Posterior cingulate gyrus (tissue), 11 donors: ENCODE measurements around the gene KCNJ6.

Source experiments
- DNase-seq, 10 donors: peaks; one replicate each; pipeline versions ENCODE4 v3.0.0 to v3.0.0-alpha.2; 2020 to 2021; ENCODE audit warnings: mixed read lengths in 3 of 10
- intact Hi-C: fragments of 100-400 bp; cut with DNase I; formaldehyde crosslinking; loops from one replicate; pipeline ENCODE4 v1.15.1; 2023

The KCNJ6 gene

DNA sequence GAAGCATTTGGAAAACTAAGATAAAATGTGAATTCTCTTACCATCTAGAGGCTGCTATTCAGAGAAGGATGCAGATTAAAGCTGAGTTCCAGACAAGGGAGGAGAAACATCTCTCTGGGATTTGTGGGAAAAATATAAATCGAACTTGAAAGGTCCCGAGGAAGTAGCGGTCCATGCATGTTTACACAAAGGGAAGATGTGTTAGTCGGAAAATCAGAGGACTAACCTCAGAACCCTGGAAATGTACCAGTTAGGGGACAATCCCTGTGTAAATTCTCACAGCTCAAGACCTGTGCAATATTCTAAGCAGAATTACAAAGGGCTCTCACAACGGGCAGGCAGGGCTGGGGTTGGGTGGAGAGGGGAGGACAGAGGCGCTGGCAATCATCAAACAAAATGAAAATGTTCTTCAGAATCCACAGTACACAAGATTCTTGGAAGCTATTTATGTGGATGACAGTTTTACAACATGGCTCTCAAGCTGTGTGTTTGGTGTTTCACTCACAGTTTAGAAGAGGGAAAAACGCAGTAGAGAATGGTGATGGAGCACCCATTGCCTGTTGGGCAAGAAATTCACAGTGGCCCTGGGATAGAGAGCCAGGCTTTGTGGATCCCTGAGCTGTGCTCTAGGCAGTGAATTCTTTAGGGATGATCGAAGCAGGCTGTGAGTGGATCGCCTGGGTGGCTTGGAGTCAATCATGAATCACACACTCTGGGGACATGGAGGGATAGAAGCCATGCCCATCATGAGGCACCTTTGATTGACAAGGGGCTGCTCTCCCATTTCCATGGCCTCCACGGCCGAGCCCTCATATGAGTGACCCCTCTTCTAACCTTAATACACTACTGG is 47.6 kb downstream of the KCNJ6 start:
- DNase-seq: no peak
- intact Hi-C loops: no loop called here

DNA sequence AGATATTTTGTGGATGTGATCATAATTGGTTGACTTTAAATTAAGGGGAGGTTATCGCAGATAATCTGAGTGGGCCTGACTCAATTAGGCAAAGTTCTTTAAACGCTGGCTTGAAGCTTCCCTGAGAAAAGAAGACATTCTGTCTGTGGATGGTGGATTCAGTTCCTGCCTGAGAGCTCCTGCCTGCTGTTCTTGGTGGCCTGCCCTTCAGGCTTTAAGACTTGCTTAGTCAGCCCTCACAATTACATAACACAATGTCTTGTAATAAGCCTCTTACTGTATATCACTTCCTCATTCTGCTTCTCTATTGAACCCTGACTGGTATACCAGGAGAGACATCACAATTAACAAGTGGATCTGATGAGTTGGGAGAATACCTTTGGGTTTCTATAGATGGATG is 50.2 kb downstream of the KCNJ6 start:
- no peak for DNase-seq
- intact Hi-C loops: no loop called here

DNA sequence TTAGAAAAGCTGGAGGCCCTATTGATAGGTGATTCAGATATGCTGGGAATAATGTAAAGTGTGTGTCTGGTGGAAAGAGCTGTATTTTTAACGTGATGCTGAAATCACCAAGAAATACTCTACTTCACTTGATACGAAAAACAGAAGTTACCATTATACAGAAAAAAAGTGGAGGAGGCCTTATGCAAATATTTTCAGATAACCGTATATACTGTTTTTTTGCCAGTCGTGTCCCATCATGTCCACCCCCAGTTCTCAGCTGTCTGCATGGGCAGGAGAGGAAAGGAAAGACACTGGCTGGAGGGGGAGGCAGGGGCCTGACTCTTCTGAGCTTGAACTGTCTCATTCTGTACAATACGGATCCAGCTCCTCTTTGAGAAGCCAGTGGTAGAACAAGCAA is 51.1 kb downstream of the KCNJ6 start:
- intact Hi-C loops: no loop called here
- DNase-seq: no peak

DNA sequence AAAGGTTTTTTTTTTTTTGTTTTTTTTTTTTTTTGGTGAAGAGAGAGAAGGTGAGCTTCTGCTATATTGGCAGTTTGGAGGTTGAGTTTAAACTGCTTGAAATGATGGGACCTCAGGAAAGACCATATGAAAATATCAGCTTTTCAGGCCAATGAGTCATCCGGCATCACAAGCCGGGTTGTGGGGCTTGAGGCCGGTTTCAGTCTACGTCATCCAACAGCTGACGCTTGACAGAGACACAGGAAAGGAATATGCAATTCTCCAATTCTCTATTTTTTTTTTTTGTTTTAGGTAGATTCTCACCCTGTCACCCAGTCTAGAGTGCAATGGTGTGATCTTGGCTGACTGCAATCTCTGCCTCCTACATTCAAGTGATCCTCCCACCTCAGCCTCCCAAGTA is 52.4 kb downstream of the KCNJ6 start:
- no peak for DNase-seq
- intact Hi-C loops: no loop called here

DNA sequence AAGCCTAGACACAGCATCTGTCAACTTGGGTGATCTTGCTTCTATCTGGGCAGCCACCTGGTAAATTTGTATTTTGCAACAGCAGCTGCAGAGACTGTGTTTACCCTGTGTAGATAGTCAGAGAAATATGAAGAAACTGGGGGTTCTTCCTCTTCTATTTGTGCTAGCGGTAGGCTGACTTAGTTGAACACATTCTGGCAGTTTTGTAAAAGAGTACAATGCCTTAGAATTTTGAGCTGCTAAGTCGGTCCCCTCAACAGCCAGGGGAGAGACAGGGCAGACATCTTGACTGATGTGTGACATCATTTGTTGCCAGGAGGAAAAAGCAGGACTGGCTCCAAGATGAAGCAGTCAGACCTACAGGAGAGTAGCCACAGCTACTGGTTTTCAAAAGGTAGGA is 53.7 kb downstream of the KCNJ6 start:
- intact Hi-C loops: no loop called here
- no peak for DNase-seq

DNA sequence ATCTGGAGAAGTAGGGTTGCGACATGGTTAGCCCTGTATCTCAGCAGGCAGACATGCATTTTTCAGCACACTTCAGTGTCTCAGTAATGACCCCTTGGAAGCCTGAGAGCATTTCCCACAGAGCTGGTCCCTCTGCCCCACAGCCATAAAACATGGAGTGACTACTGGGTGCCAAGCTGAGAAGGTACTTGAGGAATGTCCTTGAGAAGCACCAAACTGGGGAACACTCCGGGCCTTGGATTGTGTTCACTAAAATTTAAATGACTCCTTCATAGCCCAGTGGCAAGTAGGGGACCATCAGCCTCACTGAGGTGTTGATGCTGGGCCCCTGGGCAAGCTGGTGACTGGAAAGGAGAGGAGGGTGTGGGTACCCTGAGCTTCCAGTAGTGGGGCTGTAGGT is 54.7 kb downstream of the KCNJ6 start:
- intact Hi-C loops: no loop called here
- DNase-seq: no peak

DNA sequence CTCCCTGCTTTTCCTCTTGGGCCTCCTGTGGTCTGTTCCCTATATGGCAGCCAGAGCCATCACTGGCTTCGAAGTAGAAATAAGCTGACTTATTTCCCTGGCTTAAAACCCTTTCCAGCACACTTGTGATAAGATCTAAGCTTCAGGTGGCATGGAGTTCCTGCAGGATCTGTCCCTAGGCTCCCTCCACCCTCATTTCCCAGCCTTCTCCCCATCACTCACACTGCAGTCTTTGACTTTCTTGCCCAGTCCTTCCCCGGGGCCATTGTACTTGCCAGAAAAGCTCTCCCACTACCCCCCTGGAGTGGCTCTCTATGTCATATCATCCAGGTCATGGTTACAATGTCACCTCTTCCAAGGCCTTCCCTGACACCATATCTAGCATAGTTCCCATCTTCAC is 55.8 kb downstream of the KCNJ6 start:
- DNase-seq: no peak
- intact Hi-C loops: no loop called here

DNA sequence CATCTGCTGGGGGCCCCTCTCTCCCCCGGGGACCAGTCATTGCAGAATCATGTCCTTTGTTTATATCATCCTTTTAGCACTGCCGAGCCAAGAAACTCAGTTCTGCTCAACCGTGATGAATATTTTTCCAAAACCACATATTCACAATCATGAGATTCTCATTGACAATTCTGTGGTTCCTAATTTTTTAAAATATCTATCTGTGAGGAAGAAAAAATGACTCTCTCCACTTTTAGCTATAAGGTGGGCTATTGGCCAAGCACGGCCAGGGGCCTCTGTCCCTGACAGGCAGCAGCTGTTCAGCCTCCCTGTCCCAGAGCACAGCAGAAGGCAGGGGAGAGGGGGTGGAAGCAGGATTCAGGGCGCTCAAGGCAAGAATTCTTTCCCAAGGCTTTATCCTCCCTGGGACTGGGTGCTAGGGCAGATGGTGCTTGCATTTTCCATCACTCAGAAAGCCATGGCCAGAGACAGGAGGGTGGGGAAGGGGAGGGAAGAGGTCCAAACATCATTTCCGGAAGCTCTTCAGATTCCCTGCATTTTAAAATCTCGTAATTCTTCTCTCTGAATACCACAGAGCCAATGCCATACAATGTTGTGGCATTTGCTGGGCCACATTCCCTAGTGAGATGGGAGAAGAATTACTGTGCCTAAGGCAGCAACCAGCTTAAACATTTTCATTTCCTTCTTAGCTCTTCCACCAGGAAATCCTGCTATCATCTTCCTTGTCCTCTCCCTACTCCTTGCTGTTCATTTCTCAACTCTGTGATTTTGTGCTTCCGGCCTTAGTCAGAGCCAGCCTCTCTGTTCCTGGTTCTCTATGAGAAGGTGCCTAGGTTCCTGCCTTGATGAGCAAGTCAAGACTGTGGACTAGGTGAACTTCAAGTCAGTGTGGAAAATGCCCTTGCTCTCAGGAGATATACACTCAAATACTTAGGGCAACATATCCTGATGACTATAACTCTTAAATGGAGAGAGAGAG is 60.3 kb downstream of the KCNJ6 start:
- peak in 1 of 10 donors; percentile 74 for DNase-seq
- intact Hi-C loops: no loop called here

DNA sequence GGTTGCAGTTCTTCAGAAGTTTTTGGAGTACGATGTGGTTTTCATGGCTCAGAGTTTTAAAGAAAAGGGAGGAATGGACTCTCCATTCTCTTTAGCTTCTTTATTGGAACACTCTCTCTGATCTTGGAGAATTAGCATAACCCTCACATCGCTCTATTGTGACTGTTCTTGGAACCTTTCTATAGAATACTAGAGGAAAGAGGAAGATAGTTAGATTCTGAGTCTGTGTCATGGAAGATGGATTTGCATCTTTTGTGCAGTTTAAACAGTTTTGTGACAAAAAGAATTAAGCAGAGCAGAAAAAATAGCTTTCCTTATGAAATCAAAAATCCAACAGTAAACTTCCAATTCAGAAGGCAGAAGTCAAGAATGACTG is 61.0 kb downstream of the KCNJ6 start:
- DNase-seq: no peak
- intact Hi-C loops: no loop called here

DNA sequence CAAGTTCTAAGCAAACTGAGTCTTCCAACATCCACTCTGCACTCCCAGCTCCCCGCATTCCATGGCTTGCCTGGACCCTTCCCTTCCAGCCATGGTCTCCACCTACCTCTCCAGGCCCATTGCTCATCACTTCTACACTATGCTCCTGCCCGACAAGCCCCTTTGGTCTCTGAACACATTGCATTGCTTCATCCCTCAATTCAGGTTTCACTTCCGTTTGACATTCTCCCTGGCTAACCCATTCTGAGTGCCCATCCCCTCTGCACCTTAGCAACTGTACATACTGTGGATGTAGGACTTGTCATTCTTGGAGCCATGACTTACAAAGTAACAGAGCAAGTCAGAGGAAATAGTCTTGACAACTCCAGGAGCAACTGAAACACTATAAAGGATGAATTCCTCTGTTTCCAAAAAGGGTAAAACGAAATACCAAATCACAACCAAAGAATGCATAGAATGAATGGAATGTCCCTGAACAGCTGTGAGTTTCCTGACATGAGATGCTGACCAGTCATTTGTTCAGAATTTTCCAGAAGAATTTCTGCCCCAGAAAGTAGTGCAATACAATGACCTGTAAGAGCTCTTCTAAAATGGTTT is 66.7 kb downstream of the KCNJ6 start:
- intact Hi-C loops: no loop called here
- no peak for DNase-seq

DNA sequence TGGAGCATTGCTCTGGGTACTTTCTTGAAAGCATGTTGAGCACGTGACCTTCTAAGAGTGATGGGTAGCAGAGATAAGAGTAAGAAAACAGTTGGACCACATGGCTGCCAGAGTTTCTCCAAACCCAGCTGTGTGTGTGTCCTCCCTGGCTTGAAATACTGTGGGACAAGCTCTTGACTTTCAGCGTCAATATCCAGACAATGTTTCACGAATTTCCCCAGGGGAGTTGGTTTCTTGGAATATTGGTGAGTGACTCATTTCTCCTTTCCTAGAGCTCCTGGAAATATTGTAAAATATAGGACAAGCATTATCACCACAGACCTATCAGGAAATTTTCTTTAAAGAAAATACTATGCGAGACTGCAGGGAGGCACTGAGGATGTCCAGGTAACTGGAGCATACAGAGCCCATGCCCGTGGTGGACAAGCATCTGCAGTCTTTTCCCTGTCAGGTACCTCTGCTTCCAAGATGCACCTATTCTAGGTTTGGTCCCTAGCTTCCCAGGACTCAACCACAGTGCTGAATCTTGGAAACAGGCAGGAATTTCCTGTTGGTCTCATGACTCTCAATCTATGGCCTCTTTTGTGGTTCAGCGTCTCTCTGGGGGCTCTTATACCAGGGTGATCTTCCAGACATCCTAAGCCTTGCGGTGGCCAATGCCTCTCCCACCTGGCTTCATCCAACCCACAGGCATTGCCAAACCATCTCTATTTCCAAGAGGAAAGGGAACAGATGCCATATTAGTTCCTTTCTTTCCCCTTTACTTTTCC is 67.4 kb downstream of the KCNJ6 start:
- intact Hi-C loops: no loop called here
- no peak for DNase-seq

DNA sequence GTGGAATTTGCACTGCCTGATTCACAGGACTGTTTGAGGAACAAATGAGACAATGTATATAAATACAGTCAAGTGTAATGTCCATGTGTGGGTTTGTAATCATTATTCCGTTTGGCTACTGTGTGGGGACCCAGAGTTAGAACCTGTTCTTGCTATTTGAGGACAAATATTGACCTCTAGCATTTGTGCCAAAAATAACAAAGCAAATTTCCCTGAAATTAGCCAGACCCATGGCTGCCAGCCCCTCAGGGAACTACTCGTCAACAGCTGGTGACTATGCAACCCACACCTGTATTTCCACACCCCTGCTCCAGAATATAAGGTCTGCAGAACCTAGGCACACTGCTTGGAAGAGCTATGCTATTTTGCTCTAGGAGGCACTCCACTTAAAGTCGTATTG is 70.7 kb downstream of the KCNJ6 start:
- DNase-seq: no peak
- intact Hi-C loops: no loop called here

DNA sequence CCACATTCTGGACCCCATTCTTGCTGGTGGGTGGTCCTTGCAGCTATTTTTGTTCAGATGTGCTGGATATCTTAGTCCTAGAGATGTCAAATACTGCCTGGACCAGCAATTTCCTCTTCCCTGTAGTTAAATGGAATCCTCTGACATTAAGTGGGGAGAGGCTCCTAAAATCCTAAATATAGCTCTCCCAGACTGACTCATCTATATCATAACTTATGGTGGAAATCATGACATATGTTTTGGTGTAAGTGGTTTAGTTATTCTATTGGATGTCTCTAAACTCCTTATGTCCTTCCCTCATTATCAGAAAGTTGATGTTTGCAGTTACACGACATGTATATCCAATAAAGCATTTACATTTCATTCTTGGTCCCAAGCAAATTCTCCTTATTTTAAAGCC is 73.1 kb downstream of the KCNJ6 start:
- intact Hi-C loops: no loop called here
- DNase-seq: no peak

DNA sequence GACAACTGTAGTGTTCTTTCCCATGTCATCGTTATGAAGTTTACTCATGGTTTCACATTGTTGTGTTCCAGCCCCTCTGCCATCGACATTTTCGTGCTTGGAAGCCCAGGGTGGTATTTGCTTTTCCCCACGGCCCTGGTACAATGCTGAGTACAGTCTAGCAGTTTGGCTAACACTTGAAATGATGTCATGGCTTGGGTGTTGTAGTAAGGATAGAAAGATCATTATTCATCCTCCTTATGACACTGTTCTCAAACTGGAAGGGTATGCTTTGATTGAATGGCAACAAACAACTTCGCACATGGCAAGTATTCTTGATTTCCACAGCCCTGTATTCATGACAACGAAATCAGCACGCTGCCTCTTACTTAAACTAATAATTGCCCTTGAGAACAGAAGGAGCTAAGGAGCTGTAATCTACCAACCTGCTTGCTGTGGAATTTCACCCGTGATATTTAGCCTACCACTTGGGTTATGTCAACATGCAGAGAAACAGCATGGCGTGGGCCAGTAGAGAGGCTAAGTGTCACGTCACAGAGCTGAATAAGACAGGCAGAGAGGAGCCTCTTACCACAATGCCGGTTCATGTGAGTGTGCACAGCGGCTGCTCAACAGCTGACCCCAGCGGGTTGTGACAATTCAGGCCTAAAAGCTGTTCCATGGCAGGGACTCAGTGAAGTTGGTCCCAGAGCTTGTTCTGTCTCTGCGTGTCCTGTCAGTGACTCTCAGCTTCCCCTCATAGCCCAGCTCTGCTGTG is 73.9 kb downstream of the KCNJ6 start:
- DNase-seq: peak in 1 of 10 donors; percentile 69
- intact Hi-C loops: no loop called here

DNA sequence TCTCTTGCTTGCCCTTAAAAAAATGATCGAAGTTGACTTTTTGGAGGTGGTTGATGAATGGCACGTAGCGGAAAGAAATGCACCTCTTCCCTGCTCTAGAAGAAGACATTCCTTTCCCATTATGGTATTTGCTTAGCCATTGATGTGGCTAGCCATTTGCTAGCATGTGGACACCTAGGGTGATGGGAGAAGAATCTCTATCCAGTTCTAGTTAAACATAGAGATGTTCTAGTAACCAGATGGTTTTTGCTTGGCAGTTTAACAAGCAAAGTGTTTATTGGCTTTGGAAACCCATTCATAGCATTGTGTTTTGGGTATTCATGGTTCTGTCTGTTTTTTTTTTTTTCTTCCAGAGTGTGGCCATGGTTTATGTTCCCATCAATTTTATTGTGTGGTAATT is 78.9 kb downstream of the KCNJ6 start:
- no peak for DNase-seq
- intact Hi-C loops: no loop called here

DNA sequence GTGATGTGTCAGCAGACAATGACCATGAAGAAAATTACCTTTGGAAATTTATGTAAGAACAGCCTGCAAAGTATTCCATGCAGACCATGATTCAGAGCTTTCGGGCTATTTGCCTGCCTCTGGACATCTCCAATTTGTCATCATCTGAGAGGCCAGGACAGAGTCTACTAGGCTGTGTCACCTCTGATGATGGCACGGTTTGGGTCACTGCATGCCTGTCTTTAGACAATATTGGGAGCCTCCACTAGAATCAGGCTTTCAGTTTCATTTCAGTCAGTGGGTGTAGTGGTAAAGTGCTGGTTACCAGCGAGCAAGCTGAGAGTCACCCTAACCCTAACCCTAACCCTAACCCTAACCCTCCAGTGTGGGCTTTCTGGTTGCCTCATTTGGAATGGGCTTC is 80.8 kb downstream of the KCNJ6 start:
- no peak for DNase-seq
- intact Hi-C loops: no loop called here

DNA sequence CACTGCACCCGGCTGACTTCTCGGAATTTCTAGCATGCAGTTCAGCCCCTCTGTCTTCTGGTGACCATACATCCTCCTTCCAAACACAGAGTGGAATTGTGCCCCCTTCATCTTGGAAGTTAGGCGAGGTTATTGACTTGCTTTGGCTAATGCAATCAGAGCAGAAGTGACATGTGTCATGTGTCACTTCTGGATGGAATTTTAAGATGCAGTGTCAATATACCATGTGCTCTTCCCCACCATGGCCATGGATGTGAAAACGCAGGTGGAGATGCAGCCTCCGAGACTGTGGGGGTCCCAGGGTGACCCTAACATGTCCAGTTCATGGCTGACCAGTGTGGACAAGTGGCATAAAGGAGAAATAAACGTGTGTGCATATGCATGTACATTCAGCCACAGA is 83.0 kb downstream of the KCNJ6 start:
- intact Hi-C loops: no loop called here
- DNase-seq: no peak

DNA sequence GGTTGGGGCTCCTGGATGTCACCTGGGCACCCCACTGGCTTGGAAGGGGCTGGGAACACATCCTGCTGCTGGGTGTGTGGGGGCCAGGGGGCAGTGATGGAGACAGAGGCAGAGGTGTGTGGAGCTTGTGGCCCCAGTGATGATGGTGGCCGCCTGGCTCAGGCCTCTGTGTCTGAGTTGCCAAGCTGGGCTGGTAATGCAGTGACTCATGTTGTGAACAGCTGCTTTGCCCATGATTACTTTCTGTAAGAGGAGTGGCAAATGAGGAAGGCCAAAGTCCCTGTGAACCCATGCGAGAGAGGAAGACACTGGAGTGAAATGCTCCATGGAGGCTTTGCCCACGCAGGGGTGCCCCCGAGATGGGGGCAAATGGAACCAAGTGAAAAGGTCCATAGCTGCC is 86.8 kb downstream of the KCNJ6 start:
- intact Hi-C loops: no loop called here
- DNase-seq: peak in 2 of 10 donors; percentile 35 to 70

DNA sequence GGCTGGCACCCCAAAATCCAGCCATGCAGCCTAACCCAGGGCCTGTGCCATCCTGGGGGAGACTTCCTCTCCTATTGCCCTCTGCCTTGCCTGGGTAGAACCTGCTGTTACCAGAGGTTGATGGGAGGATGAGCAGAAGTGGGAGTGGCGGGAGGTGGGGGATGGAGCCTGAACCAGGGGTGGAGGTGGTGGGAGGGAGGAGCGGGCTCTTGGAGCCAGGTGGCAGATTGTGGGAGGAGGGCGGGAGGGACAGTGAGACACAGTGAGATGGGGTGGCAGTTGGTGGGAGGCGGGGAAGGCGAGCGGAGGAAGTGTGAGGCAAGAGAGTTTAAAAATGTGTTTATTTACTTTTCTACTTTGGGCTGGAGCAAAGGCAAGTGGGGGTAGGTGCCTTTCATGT is 87.3 kb downstream of the KCNJ6 start:
- intact Hi-C loops: no loop called here
- DNase-seq: no peak

DNA sequence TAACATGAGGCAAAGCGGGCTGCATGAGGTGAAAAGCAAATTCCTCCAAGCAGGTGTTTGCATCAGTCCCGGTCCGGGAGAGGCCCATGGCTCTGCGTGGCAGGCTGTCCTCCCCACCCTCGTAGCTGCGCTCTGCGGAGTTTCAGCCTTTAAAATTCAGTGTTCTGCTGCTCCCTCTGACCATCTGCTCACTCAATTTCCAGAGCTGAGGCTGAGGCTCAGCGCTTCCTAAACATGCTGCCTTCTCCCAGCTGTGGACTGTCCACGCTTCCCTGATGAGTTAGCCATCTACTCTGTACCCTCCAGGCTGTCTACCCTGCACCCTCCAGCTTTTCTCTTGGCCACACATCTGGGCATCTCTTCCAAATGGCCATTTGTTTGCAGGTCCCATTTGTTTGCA is 87.7 kb downstream of the KCNJ6 start:
- peak in 8 of 10 donors; percentile 27 to 87 (median 49) for DNase-seq
- intact Hi-C loops: no loop called here
